ENCODE data around the gene SARDH.
"Not testable (repeated sequence)": the region's sequence is repeated elsewhere in the genome, so short reads cannot be mapped to it uniquely, and the experiment has no call there.

The SARDH gene

GRCh38 chr9:133777871-133778270, 39.7 kb upstream of the SARDH start:
- DNase-seq (ENCODE audit: low read depth, low spot score): no peak

GRCh38 chr9:133777068-133777791, 39.1 kb upstream of the SARDH start:
- DNase-seq (ENCODE audit: low read depth, low spot score): no peak
- H3K4me3 ChIP-seq (ENCODE audit: low read length): no peak overlapping the region

More at GRCh38 chr9:133777871-133778270, 39.7 kb upstream of the SARDH start:
- H3K4me3 ChIP-seq (ENCODE audit: low read length): no peak overlapping the region

GRCh38 chr9:133775951-133776905, 38.1 kb upstream of the SARDH start:
- H3K4me3 ChIP-seq (ENCODE audit: low read length): no peak overlapping the region
- DNase-seq (ENCODE audit: low read depth, low spot score): no peak

- H3K4me3 ChIP-seq (ENCODE audit: low read length): no peak overlapping the region
- DNase-seq (ENCODE audit: low read depth, low spot score): no peak
These were observed 37.1 kb upstream of the SARDH start for GRCh38 chr9:133775291-133775690.

GRCh38 chr9:133774799-133775198, 36.6 kb upstream of the SARDH start:
- DNase-seq (ENCODE audit: low read depth, low spot score): no peak
- H3K4me3 ChIP-seq (ENCODE audit: low read length): no peak overlapping the region

GRCh38 chr9:133773889-133774655, 35.9 kb upstream of the SARDH start:
- no peak for DNase-seq (ENCODE audit: low read depth, low spot score)
- H3K4me3 ChIP-seq (ENCODE audit: low read length): no peak overlapping the region

- no peak for DNase-seq (ENCODE audit: low read depth, low spot score)
- no peak overlapping the region for H3K4me3 ChIP-seq (ENCODE audit: low read length)
These were observed 34.4 kb upstream of the SARDH start for GRCh38 chr9:133772581-133772980.

- H3K4me3 ChIP-seq (ENCODE audit: low read length): no peak overlapping the region
- no peak for DNase-seq (ENCODE audit: low read depth, low spot score)
These were observed 33.6 kb upstream of the SARDH start for GRCh38 chr9:133771486-133772482.

- no peak for DNase-seq (ENCODE audit: low read depth, low spot score)
- H3K4me3 ChIP-seq (ENCODE audit: low read length): no peak overlapping the region
These were observed 32.1 kb upstream of the SARDH start for GRCh38 chr9:133770076-133770777.

- DNase-seq (ENCODE audit: low read depth, low spot score): no peak
- H3K4me3 ChIP-seq (ENCODE audit: low read length): no peak overlapping the region
These were observed 31.4 kb upstream of the SARDH start for GRCh38 chr9:133769511-133770075.

- DNase-seq (ENCODE audit: low read depth, low spot score): no peak
- no peak overlapping the region for H3K4me3 ChIP-seq (ENCODE audit: low read length)
These were observed 30.8 kb upstream of the SARDH start for GRCh38 chr9:133768859-133769510.

GRCh38 chr9:133768371-133768858, 30.3 kb upstream of the SARDH start:
- DNase-seq (ENCODE audit: low read depth, low spot score): no peak
- no peak overlapping the region for H3K4me3 ChIP-seq (ENCODE audit: low read length)

GRCh38 chr9:133767625-133768024, 29.5 kb upstream of the SARDH start:
- no peak overlapping the region for H3K4me3 ChIP-seq (ENCODE audit: low read length)
- no peak for DNase-seq (ENCODE audit: low read depth, low spot score)

GRCh38 chr9:133767008-133767407, 28.9 kb upstream of the SARDH start:
- H3K4me3 ChIP-seq (ENCODE audit: low read length): no peak overlapping the region
- no peak for DNase-seq (ENCODE audit: low read depth, low spot score)

- not testable (repeated sequence) for DNase-seq (ENCODE audit: low read depth, low spot score); H3K4me3 ChIP-seq (ENCODE audit: low read length)
These were observed 28.1 kb upstream of the SARDH start for GRCh38 chr9:133766234-133766633.

GRCh38 chr9:133763272-133764183, 25.4 kb upstream of the SARDH start:
- no peak for DNase-seq (ENCODE audit: low read depth, low spot score)
- no peak overlapping the region for H3K4me3 ChIP-seq (ENCODE audit: low read length)
